Adrenal gland (tissue), 12 donors: ENCODE measurements around the gene SBK2. TPM values are rescaled to one million over a fixed set of nuclear protein-coding genes. Genes with fewer than 3 reads are reported as not detected.

Source experiments
- DNase-seq, 7 donors: peaks; one replicate each; pipeline ENCODE4 v3.0.0-alpha.2; 2019 to 2020
- H3K27ac ChIP-seq, 5 donors: fragments of 200-600 bp; sonication (generic) in 4 of 5; 1 replicate in 3 of 5; 2 replicates in 2 of 5; pipeline versions ENCODE4 v1.5.1 to v1.8.0; 2016 to 2020; ENCODE audit warnings: mild to moderate bottlenecking in 1 of 5
- H3K27me3 ChIP-seq: fragments of 200-600 bp; 2 replicates; pipeline ENCODE4 v1.8.0; 2021
- H3K36me3 ChIP-seq, 2 donors: fragments of 200-600 bp; replicated peaks in 1 of 2; 1 replicate in 1 of 2; 2 replicates in 1 of 2; pipeline versions ENCODE4 v1.5.1 to v1.8.0; 2018 to 2022
- H3K4me1 ChIP-seq, 2 donors: fragments of 200-600 bp; replicated peaks in 1 of 2; 1 replicate in 1 of 2; 2 replicates in 1 of 2; pipeline versions ENCODE4 v1.5.1 to v1.8.0; 2018 to 2021
- H3K4me3 ChIP-seq, 4 donors: fragments of 200-600 bp; sonication (generic) in 3 of 4; one replicate each; pipeline ENCODE4 v1.5.1; 2016 to 2018
- H3K9me3 ChIP-seq, 3 donors: fragments of 200-600 bp; sonication (generic) in 1 of 3; replicated peaks in 1 of 3; 1 replicate in 2 of 3; 2 replicates in 1 of 3; pipeline versions ENCODE4 v1.5.1 to v1.8.0; 2016 to 2021
- CTCF ChIP-seq, 6 experiments: fragments of 450-650 bp in 4 of 6; fragments of 200-600 bp in 2 of 6; sonication (generic) in 1 of 6; IDR thresholded peaks; 1 replicate in 5 of 6; 2 replicates in 1 of 6; pipeline versions ENCODE4 v1.5.1 to v1.8.0; 2016 to 2021; ENCODE audit warnings: antibody characterized with exemption in 6 of 6, mild to moderate bottlenecking in 2 of 6, moderate library complexity in 1 of 6
- POLR2A ChIP-seq, 2 donors: fragments of 450-650 bp; IDR thresholded peaks; one replicate each; pipeline ENCODE4 v1.6.1; 2017; ENCODE audit warnings: antibody characterized with exemption in 2 of 2, mild to moderate bottlenecking in 2 of 2, moderate library complexity in 1 of 2
- WGBS, 4 donors: extraction: QIAGEN DNeasy Blood & Tissue Kit in 2 of 4; methylation state at CpG; one replicate each; pipeline versions ENCODE4 v1.1.5 to v1.1.7; 2013 to 2017; 5-methylcytosine and 5-hydroxymethylcytosine counted together
- intact Hi-C, 2 donors: fragments of 100-400 bp; cut with DNase I; formaldehyde crosslinking; loops; one replicate each; pipeline versions ENCODE4 v1.14.1 to v1.15.0; 2022 to 2023
- polyA plus RNA-seq, 3 donors: library from polyadenylated mRNA; stranded (reverse); fragments of 200-250 nt in 2 of 3; fragments of 350-450 nt in 1 of 3; fragmentation: Illumina TruSeq in 1 of 3; extraction: RNeasy Lipid Tissue Mini Kit (QIAGEN cat#74804) in 1 of 3; gene quantifications; one replicate each; pipeline ENCODE4 v1.2.3, GENCODE V29; 2013 to 2014
- total RNA-seq, 9 donors: library from RNA; depleted of rRNA in 4 of 9; stranded (reverse); fragments of >200 nt in 4 of 9; fragments of 120-200 nt in 1 of 9; fragmentation: NEBNext Ultra II Directional in 1 of 9; extraction: Animal tissue kit (Norgen Biotek cat#: 25700) in 1 of 9; gene quantifications; one replicate each; pipeline versions ENCODE4 v1.1.0 to v1.2.4, GENCODE V29; 2013 to 2023
- donor health status: healthy with polysubstance abuse.
- donor health status: Bipolar disorder and iron deficiency.
- donor health status: DM: yes; HTN: yes; CAD: no.
- donor health status: DM: no; HTN: no; CAD: no.
- donor health status: DM: no; HTN: no; CAD: no.
- donor health status: DM: yes; HTN: yes; CAD: no.

The SBK2 gene
- total and polyA plus RNA-seq, 12 donors = not detected

- H3K36me3 ChIP-seq = peaks cover 0 to 15% of the 10 kb centered on the region in 2 donors
- WGBS, 4 donors = 40 to 49% (median 42%) methylated on average over 12 to 53 of the region's 53 CpGs
- no peak for TF ChIP-seq POLR2A (IDR thresholded peaks at IDR 0.05)
- peak; percentile 8 to 41 (median 33) for TF ChIP-seq CTCF (IDR thresholded peaks at IDR 0.05)
- H3K4me1 ChIP-seq = peaks cover 38 to 39% of the 10 kb centered on the region in 2 donors
- no peaks in the 10 kb centered on the region for H3K27me3 ChIP-seq
- H3K4me3 ChIP-seq = peak overlapping the region in 1 of 4 donors; percentile 5
- peak in 6 of 7 donors; percentile 55 to 68 (median 60) for DNase-seq
- intact Hi-C loops = no loop called here
- H3K27ac ChIP-seq = peak overlapping the region; percentile 76 to 97 (median 93)
- no peaks in the 10 kb centered on the region for H3K9me3 ChIP-seq
Measured at GRCh38 chr19:55486043-55486970, 50.6 kb downstream of the SBK2 start.

GRCh38 chr19:55485439-55486011 is 51.4 kb downstream of the SBK2 start:
- peak overlapping the region; percentile 76 to 97 (median 93) for H3K27ac ChIP-seq
- intact Hi-C loops = no loop called here
- H3K4me3 ChIP-seq = peak overlapping the region in 3 of 4 donors; percentile 37 to 73 (median 54)
- TF ChIP-seq POLR2A (IDR thresholded peaks at IDR 0.05) = no peak
- no peak for TF ChIP-seq CTCF (IDR thresholded peaks at IDR 0.05)
- H3K27me3 ChIP-seq = no peaks in the 10 kb centered on the region
- 19 to 82% (median 29%) methylated on average over 3 to 18 of the region's 18 CpGs for WGBS, 4 donors
- peaks cover 0 to 15% of the 10 kb centered on the region in 2 donors for H3K36me3 ChIP-seq
- DNase-seq = peak in 1 of 7 donors; percentile 40
- H3K9me3 ChIP-seq = no peaks in the 10 kb centered on the region
- H3K4me1 ChIP-seq = peaks cover 38 to 39% of the 10 kb centered on the region in 2 donors

- Histone ChIP-seq H3K36me3 (peaks cover 0 to 15% of the 10 kb centered on the region in 2 donors), H3K9me3 (no peaks in the 10 kb centered on the region), H3K27ac (peak within 1 kb of the TSS; percentile 76 to 97 (median 93)), H3K27me3 (no peaks in the 10 kb centered on the region), H3K4me3 (peak within 1 kb of the TSS in 3 of 4 donors; percentile 37 to 73 (median 54)), H3K4me1 (peaks cover 38 to 39% of the 10 kb centered on the region in 2 donors)
- peak in 6 of 7 donors; percentile 49 to 66 (median 56) for DNase-seq
- TF ChIP-seq POLR2A (IDR thresholded peaks at IDR 0.05) (no peak), CTCF (IDR thresholded peaks at IDR 0.05) (no peak)
- WGBS, 4 donors = 0 to 2% (median 1%) methylated on average over 8 to 78 of the region's 78 CpGs
- intact Hi-C loops = no loop called here
Measured at GRCh38 chr19:55484593-55485438, 52.1 kb downstream of the SBK2 start, which contains the start of gene NAT14. NAT14 (plus strand) TSS chr19:55485188; CDS start chr19:55485709, 521 bp downstream.
